ENCODE data around the gene NDUFAF7. TPM values are rescaled to one million over a fixed set of nuclear protein-coding genes. Genes with fewer than 3 reads are reported as not detected.

Gene NDUFAF7
- polyA plus RNA-seq, 2 of the 4 experiments (the other 2 are of a cell fraction): 28.8 to 48.0 TPM

DNA sequence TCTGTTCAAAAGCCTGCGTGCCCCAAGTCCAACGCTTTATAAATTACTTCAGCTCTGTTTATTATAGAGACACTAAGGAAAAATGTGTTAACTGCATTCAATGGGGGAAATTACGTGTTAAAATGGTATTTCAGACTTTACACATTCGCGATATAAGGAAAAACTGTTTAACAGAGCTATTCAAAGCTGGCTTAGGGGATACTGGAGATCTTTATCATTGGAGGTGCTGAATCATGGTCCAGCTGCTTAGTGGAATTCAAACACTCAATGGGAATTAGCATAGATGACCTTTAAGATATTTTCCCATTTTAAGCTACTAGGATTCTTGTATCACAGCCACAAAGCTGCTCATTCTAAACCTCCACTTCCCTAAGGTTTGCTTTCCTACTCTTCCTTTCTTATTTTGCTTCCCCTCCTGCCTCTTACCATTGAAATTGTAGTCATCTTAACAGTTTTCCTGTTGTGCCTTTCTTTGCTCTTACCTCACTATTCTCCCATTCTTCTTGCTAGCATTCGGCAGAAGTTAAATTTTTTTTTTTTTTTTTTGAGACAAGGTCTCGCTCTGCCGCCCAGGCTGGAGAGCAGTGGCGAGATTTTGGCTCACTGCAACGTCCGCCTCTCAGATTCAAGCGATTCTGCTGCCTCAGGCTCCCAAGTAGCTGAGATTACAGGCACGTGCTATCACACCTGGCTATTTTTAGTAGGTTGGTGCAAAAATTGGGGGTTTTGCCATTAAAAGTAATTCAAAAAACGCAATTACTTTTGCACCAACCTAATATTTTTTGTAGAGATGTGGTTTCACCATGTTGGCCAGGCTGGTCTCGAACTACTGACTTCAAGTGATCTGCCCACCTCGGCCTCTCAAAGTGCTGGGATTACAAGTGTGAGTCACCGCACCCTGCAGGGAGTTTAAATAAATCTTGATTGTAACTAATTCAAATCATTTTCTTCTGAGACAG lies 49.5 kb upstream of the NDUFAF7 start:
- H3K4me1 ChIP-seq: 0 out of 3 replicates have a peak, but pooled peaks cover 3% of the 10 kb centered on the region
- TF ChIP-seq HDAC2 (IDR thresholded peaks at IDR 0.05) (no peak), RCOR1 (IDR thresholded peaks at IDR 0.05; ENCODE audit: low read depth, low read length) (no peak), CEBPB (IDR thresholded peaks at IDR 0.05) (no peak), JUNB (IDR thresholded peaks at IDR 0.05) (no peak), JUN (IDR thresholded peaks at IDR 0.05) (no peak), CHD4 (IDR thresholded peaks at IDR 0.05; ENCODE audit: borderline replicate concordance) (no peak), HEYL (CRISPR knock-in tag; IDR thresholded peaks at IDR 0.05) (no peak), PHF8 (IDR thresholded peaks at IDR 0.05; ENCODE audit: borderline replicate concordance, low read depth) (no peak), BHLHE40 (IDR thresholded peaks at IDR 0.05; ENCODE audit: low read depth, low read length) (no peak), RAD21 (conservative IDR thresholded peaks at IDR 0.05 in 1 of 2, IDR thresholded peaks at IDR 0.05 in 1 of 2) (no peak)
- FAIRE-seq (no peak), DNase-seq (ENCODE audit: low read depth in 1 of 2, low spot score in 1 of 2) (no peak), ATAC-seq (no peak; a peak in 1 of 6 replicates)
- H3K4me2 ChIP-seq: no peak overlapping the region
- no peaks in the 10 kb centered on the region for H3K9me3 ChIP-seq
- no peak overlapping the region for H3K27ac ChIP-seq
- CTCF ChIA-PET: interaction anchor here (1.0 to 2.6 kb wide), 2 partner anchors 13 to 26 kb away, joined by 3 to 19 read pairs; no protein-coding TSS in a partner anchor
- WGBS (ENCODE audit: missing lambda C conversion rate): 72% methylated on average over 17 of the region's 17 CpGs
- H3K4me3 ChIP-seq: no peak overlapping the region
- POLR2A ChIA-PET: interaction anchor here (0.8 kb wide), 1 partner anchor 25 kb away, joined by 4 read pairs; the partner anchor contains the start of gene EIF2AK2

GRCh38 chr2:37188570-37188969 lies 42.9 kb upstream of the NDUFAF7 start, which contains the start of gene SULT6B1:
Gene SULT6B1 (minus strand): TSS chr2:37188670. CDS start chr2:37188640, 30 bp downstream.
- DNase-seq (ENCODE audit: low read depth in 1 of 2, low spot score in 1 of 2) (no peak), ATAC-seq (no peak), FAIRE-seq (no peak)
- no peak within 1 kb of the TSS for H3K4me3 ChIP-seq
- H3K4me2 ChIP-seq: peak within 1 kb of the TSS; percentile 60
- WGBS (ENCODE audit: missing lambda C conversion rate): 87% methylated on average over 2 of the region's 2 CpGs
- peak within 1 kb of the TSS; percentile 41 to 66; a peak in 5 of 6 replicates for H3K27ac ChIP-seq
- no peaks in the 10 kb centered on the region for H3K9me3 ChIP-seq
- ChIA-PET CTCF (interaction anchor here (1.4 to 4.4 kb wide), 2 partner anchors 21 to 30 kb away, joined by 5 to 25 read pairs; no protein-coding TSS in a partner anchor), POLR2A (no interaction called here)
- peaks cover 16% of the 10 kb centered on the region for H3K4me1 ChIP-seq
- TF ChIP-seq ZC3H11A (IDR thresholded peaks at IDR 0.05): no peak

GRCh38 chr2:37189452-37190153 lies 41.9 kb upstream of the NDUFAF7 start:
- peak; percentile 86 for FAIRE-seq
- Histone ChIP-seq H3K9me3 (no peaks in the 10 kb centered on the region), H3K4me2 (peak overlapping the region; percentile 60), H3K27ac (peak overlapping the region; percentile 41 to 66; a peak in 5 of 6 replicates), H3K4me1 (peaks cover 16% of the 10 kb centered on the region), H3K4me3 (no peak overlapping the region)
- no peak for TF ChIP-seq ZSCAN20 (CRISPR knock-in tag; IDR thresholded peaks at IDR 0.05)
- TF ChIP-seq, protein P1, sequence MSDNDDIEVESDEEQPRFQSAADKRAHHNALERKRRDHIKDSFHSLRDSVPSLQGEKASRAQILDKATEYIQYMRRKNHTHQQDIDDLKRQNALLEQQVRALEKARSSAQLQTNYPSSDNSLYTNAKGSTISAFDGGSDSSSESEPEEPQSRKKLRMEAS (IDR thresholded peaks at IDR 0.05): no peak; the same call in 1 of the 2 replicates
- TF ChIP-seq CHD4 (IDR thresholded peaks at IDR 0.05; ENCODE audit: borderline replicate concordance): no peak
- no peak for TF ChIP-seq NPAS2 (CRISPR knock-in tag; IDR thresholded peaks at IDR 0.05; ENCODE audit: borderline replicate concordance)
- peak; percentile 39; the same call in 1 of the 2 replicates for TF ChIP-seq FOSL2 (IDR thresholded peaks at IDR 0.05)
- peak; percentile 73 for TF ChIP-seq FOSL2 (CRISPR knock-in tag; IDR thresholded peaks at IDR 0.05)
- TF ChIP-seq JUN (IDR thresholded peaks at IDR 0.05): 0 out of 5 replicates have a peak, but pooled peaks of 1 of the 2 experiments have one; percentile 18
- TF ChIP-seq RAD21 (conservative IDR thresholded peaks at IDR 0.05 in 1 of 2, IDR thresholded peaks at IDR 0.05 in 1 of 2): no peak
- no peak for TF ChIP-seq HOXB13 (CRISPR knock-in tag; IDR thresholded peaks at IDR 0.05; ENCODE audit: low read depth)
- ChIA-PET CTCF (interaction anchor here (1.0 to 4.4 kb wide), 4 partner anchors 11 to 31 kb away, joined by 3 to 25 read pairs (median 4); no protein-coding TSS in a partner anchor), POLR2A (interaction anchor here (1.3 to 1.8 kb wide), 3 partner anchors 11 to 42 kb away, joined by 3 to 6 read pairs (median 4); partner anchors contain the start of genes CEBPZ, EIF2AK2 and NDUFAF7)
- WGBS (ENCODE audit: missing lambda C conversion rate): 64% methylated on average over 6 of the region's 6 CpGs
- peak; percentile 64 to 85 for DNase-seq (ENCODE audit: low read depth in 1 of 2, low spot score in 1 of 2)
- ATAC-seq: peak; percentile 91 to 94
